Smooth muscle cell (in vitro differentiated cells): ENCODE measurements around the gene GNG12. TPM values are rescaled to one million over a fixed set of nuclear protein-coding genes. Genes with fewer than 3 reads are reported as not detected.
"Not testable (repeated sequence)": the region's sequence is repeated elsewhere in the genome, so short reads cannot be mapped to it uniquely, and the experiment has no call there.

Source experiments
- DNase-seq: peaks from one replicate; lab custom pipeline; 2025; ENCODE audit not compliant: unreplicated experiment; lab: John Stamatoyannopoulos, UW
- H2AFZ ChIP-seq: fragments of 200-600 bp; sonication (generic); 2 replicates; pipeline ENCODE4 v1.6.0; 2016; ENCODE audit warnings: antibody characterized with exemption, low read depth, mild to moderate bottlenecking
- H3F3A ChIP-seq: fragments of 200-600 bp; sonication (generic); 2 replicates; pipeline ENCODE4 v1.6.0; 2017; ENCODE audit warnings: antibody characterized with exemption, low read depth
- H3K27ac ChIP-seq: fragments of 200-600 bp; sonication (generic); 2 replicates; pipeline ENCODE4 v1.5.1; 2016; ENCODE audit warnings: low read depth, mild to moderate bottlenecking
- H3K27me3 ChIP-seq: fragments of 200-600 bp; sonication (generic); 2 replicates; pipeline ENCODE4 v1.6.1; 2016; ENCODE audit warnings: low read depth, mild to moderate bottlenecking
- H3K36me3 ChIP-seq: fragments of 200-600 bp; sonication (generic); 2 replicates; pipeline ENCODE4 v1.5.1; 2016; ENCODE audit warnings: low read depth
- H3K4me1 ChIP-seq: fragments of 200-600 bp; sonication (generic); 2 replicates; pipeline ENCODE4 v1.5.1; 2016; ENCODE audit warnings: low read depth
- H3K4me2 ChIP-seq: fragments of 200-600 bp; sonication (generic); 2 replicates; pipeline ENCODE4 v1.6.0; 2016; ENCODE audit warnings: mild to moderate bottlenecking
- H3K4me3 ChIP-seq: fragments of 200-600 bp; sonication (generic); 2 replicates; pipeline ENCODE4 v1.5.1; 2016; ENCODE audit warnings: mild to moderate bottlenecking
- H3K79me2 ChIP-seq: fragments of 200-600 bp; sonication (generic); 2 replicates; pipeline ENCODE4 v1.6.0; 2016; ENCODE audit warnings: low read depth, mild to moderate bottlenecking
- H3K9ac ChIP-seq: fragments of 200-600 bp; sonication (generic); 2 replicates; pipeline ENCODE4 v1.6.0; 2016; ENCODE audit warnings: low read depth
- H3K9me3 ChIP-seq: fragments of 200-600 bp; sonication (generic); replicated peaks from 2 replicates; pipeline ENCODE4 v1.5.1; 2016; ENCODE audit warnings: low read depth
- H4K20me1 ChIP-seq: fragments of 200-600 bp; sonication (generic); 2 replicates; pipeline ENCODE4 v1.6.0; 2016; ENCODE audit warnings: low read depth
- CTCF ChIP-seq: fragments of 200-600 bp; sonication (generic); IDR thresholded peaks from 2 replicates; pipeline ENCODE4 v1.5.1; 2017; ENCODE audit warnings: borderline replicate concordance, mild to moderate bottlenecking, antibody characterized with exemption; ENCODE audit not compliant: insufficient read depth, poor library complexity, severe bottlenecking
- WGBS: methylation state at CpG from one replicate; pipeline ENCODE4 v1.1.7; 2016; ENCODE audit warnings: low lambda C conversion rate; 5-methylcytosine and 5-hydroxymethylcytosine counted together
- polyA plus RNA-seq: library from polyadenylated mRNA; unstranded; fragments of >200 nt; fragmentation: Nextera tagmentation; extraction: Ambion mirVana; gene quantifications from 2 replicates; pipeline ENCODE4 v1.2.1, GENCODE V29; 2016
- total RNA-seq: library from RNA; depleted of rRNA; stranded (reverse); fragments of >200 nt; gene quantifications from 2 replicates; pipeline ENCODE4 v1.2.3, GENCODE V29; 2014

The GNG12 gene
- total and polyA plus RNA-seq, 2 experiments from 2014 or later: 54.6 to 86.6 TPM

- H2AFZ ChIP-seq: no peak overlapping the region
- H3K36me3 ChIP-seq: no peaks in the 10 kb centered on the region
- no peak overlapping the region for H3K4me2 ChIP-seq
- no peaks in the 10 kb centered on the region for H3K79me2 ChIP-seq
- no peaks in the 10 kb centered on the region for H4K20me1 ChIP-seq
- WGBS: 55% methylated on average over 1 of the region's 1 CpG
- no peaks in the 10 kb centered on the region for H3K4me1 ChIP-seq
- no peak overlapping the region for H3K27ac ChIP-seq
- H3K9me3 ChIP-seq: no peaks in the 10 kb centered on the region
- TF ChIP-seq CTCF: no peak
- H3K9ac ChIP-seq: no peak overlapping the region
- H3F3A ChIP-seq: no peaks in the 10 kb centered on the region
- DNase-seq: no peak
- H3K27me3 ChIP-seq: peaks cover 13% of the 10 kb centered on the region
- H3K4me3 ChIP-seq: no peak overlapping the region
These were observed 164.6 kb downstream of the GNG12 start for GRCh38 chr1:67668660-67669059.

GRCh38 chr1:67666636-67667035 is 166.6 kb downstream of the GNG12 start:
- Histone ChIP-seq H2AFZ (no peak overlapping the region), H3K27ac (no peak overlapping the region), H3K4me2 (no peak overlapping the region), H3F3A (no peaks in the 10 kb centered on the region), H4K20me1 (no peaks in the 10 kb centered on the region), H3K9ac (no peak overlapping the region), H3K4me3 (no peak overlapping the region), H3K4me1 (no peaks in the 10 kb centered on the region), H3K9me3 (no peaks in the 10 kb centered on the region), H3K79me2 (no peaks in the 10 kb centered on the region), H3K27me3 (peaks cover 16% of the 10 kb centered on the region), H3K36me3 (no peaks in the 10 kb centered on the region)
- DNase-seq: no peak
- TF ChIP-seq CTCF: no peak
- WGBS: 94% methylated on average over 5 of the region's 5 CpGs

- H2AFZ ChIP-seq, H3K9me3 ChIP-seq, H3K4me1 ChIP-seq, H3K4me3 ChIP-seq, H4K20me1 ChIP-seq, H3K4me2 ChIP-seq, H3K36me3 ChIP-seq, H3F3A ChIP-seq, H3K79me2 ChIP-seq, H3K9ac ChIP-seq, H3K27ac ChIP-seq, DNase-seq: not testable (repeated sequence)
- peaks cover 10% of the 10 kb centered on the region for H3K27me3 ChIP-seq
These were observed 168.0 kb downstream of the GNG12 start for GRCh38 chr1:67665307-67665706.

- no peak overlapping the region for H3K4me3 ChIP-seq
- peaks cover 3% of the 10 kb centered on the region for H3K27me3 ChIP-seq
- H3K79me2 ChIP-seq: no peaks in the 10 kb centered on the region
- H3F3A ChIP-seq: no peaks in the 10 kb centered on the region
- no peak for TF ChIP-seq CTCF
- no peaks in the 10 kb centered on the region for H4K20me1 ChIP-seq
- 95% methylated on average over 1 of the region's 1 CpG for whole genome bisulfite sequencing
- no peak overlapping the region for H2AFZ ChIP-seq
- no peaks in the 10 kb centered on the region for H3K4me1 ChIP-seq
- no peak overlapping the region for H3K27ac ChIP-seq
- DNase-seq: no peak
- no peaks in the 10 kb centered on the region for H3K36me3 ChIP-seq
- H3K9me3 ChIP-seq: no peaks in the 10 kb centered on the region
- H3K4me2 ChIP-seq: no peak overlapping the region
- no peak overlapping the region for H3K9ac ChIP-seq
These were observed 169.2 kb downstream of the GNG12 start for GRCh38 chr1:67664048-67664447.
